GM21447 (cell line): Measurements from ENCODE around the gene PSEN1.

ENCODE experiments used
- ATAC-seq: cut with Tn5 transposase; IDR thresholded peaks from one replicate; pipeline ENCODE4 v1.9.1; 2021; ENCODE audit not compliant: unreplicated experiment

Gene PSEN1

GRCh38 chr14:73238424-73238852, 102.1 kb downstream of the PSEN1 start:
- ATAC-seq = no peak

GRCh38 chr14:73238941-73239340, 102.6 kb downstream of the PSEN1 start:
- ATAC-seq = no peak

GRCh38 chr14:73239393-73240241, 103.3 kb downstream of the PSEN1 start:
- ATAC-seq = no peak

GRCh38 chr14:73240816-73241480, 104.6 kb downstream of the PSEN1 start:
- ATAC-seq = no peak

- ATAC-seq = no peak
Observed at GRCh38 chr14:73241481-73242165, 105.3 kb downstream of the PSEN1 start.

GRCh38 chr14:73242357-73242901, 106.1 kb downstream of the PSEN1 start:
- no peak for ATAC-seq

- no peak for ATAC-seq
Observed at GRCh38 chr14:73243341-73243740, 107.0 kb downstream of the PSEN1 start.

GRCh38 chr14:73243748-73244147, 107.4 kb downstream of the PSEN1 start:
- ATAC-seq = no peak

GRCh38 chr14:73244541-73245290, 108.4 kb downstream of the PSEN1 start:
- ATAC-seq = no peak

GRCh38 chr14:73245480-73246325, 109.4 kb downstream of the PSEN1 start:
- no peak for ATAC-seq

GRCh38 chr14:73246387-73247150, 110.3 kb downstream of the PSEN1 start:
- ATAC-seq = no peak

- no peak for ATAC-seq
Observed at GRCh38 chr14:73248108-73248868, 112.0 kb downstream of the PSEN1 start.

GRCh38 chr14:73249108-73249507, 112.8 kb downstream of the PSEN1 start:
- no peak for ATAC-seq

GRCh38 chr14:73249564-73250316, 113.4 kb downstream of the PSEN1 start:
- no peak for ATAC-seq

- ATAC-seq = no peak
Observed at GRCh38 chr14:73250317-73250713, 114.0 kb downstream of the PSEN1 start.

GRCh38 chr14:73250781-73251500, 114.6 kb downstream of the PSEN1 start:
- ATAC-seq = no peak
